ENCODE data around the gene CP. TPM values are rescaled to one million over a fixed set of nuclear protein-coding genes. Genes with fewer than 3 reads are reported as not detected.

The CP gene
- total and polyA plus RNA-seq, 2 of the 13 experiments (the other 11 are each of a cell fraction or from before 2014, with no cell fraction given): 42.6 to 789 TPM

- TF ChIP-seq ZNF207 (IDR thresholded peaks at IDR 0.05; ENCODE audit: borderline replicate concordance) (no peak), MZF1 (CRISPR knock-in tag; IDR thresholded peaks at IDR 0.05; ENCODE audit: borderline replicate concordance) (no peak), ZNF773 (CRISPR knock-in tag; IDR thresholded peaks at IDR 0.05; ENCODE audit: borderline replicate concordance) (no peak), ZNF782 (CRISPR knock-in tag; IDR thresholded peaks at IDR 0.05; ENCODE audit: borderline replicate concordance) (no peak), SAP130 (CRISPR knock-in tag; IDR thresholded peaks at IDR 0.05; ENCODE audit: low read depth) (peak; percentile 81), SALL1 (CRISPR knock-in tag; IDR thresholded peaks at IDR 0.05) (peak; percentile 82; the same call in 1 of the 2 replicates), KAT8 (CRISPR knock-in tag; IDR thresholded peaks at IDR 0.05) (peak; percentile 60; the same call in 1 of the 2 replicates), KDM6A (CRISPR knock-in tag; IDR thresholded peaks at IDR 0.05; ENCODE audit: low read depth) (peak; percentile 80), ZNF143 (CRISPR knock-in tag; IDR thresholded peaks at IDR 0.05) (no peak), GTF2F1 (IDR thresholded peaks at IDR 0.05; ENCODE audit: low read length) (no peak), TCF12 (IDR thresholded peaks at IDR 0.05) (no peak), TCF12 (CRISPR knock-in tag; IDR thresholded peaks at IDR 0.05) (peak; percentile 52; the same call in 1 of the 2 replicates), ZNF350 (CRISPR knock-in tag; IDR thresholded peaks at IDR 0.05; ENCODE audit: borderline replicate concordance, low read depth) (no peak), ZNF580 (CRISPR knock-in tag; IDR thresholded peaks at IDR 0.05; ENCODE audit: borderline replicate concordance, low read depth) (no peak), NR1H2 (CRISPR knock-in tag; IDR thresholded peaks at IDR 0.05; ENCODE audit: borderline replicate concordance, low read depth) (no peak), ZNF891 (CRISPR knock-in tag; IDR thresholded peaks at IDR 0.05) (no peak), ARNT (IDR thresholded peaks at IDR 0.05) (no peak), CENPBD1 (CRISPR knock-in tag; IDR thresholded peaks at IDR 0.05; ENCODE audit: borderline replicate concordance, low read depth) (no peak), ISX (CRISPR knock-in tag; conservative IDR thresholded peaks at IDR 0.05) (no peak)
- TF ChIP-seq, protein P1, sequence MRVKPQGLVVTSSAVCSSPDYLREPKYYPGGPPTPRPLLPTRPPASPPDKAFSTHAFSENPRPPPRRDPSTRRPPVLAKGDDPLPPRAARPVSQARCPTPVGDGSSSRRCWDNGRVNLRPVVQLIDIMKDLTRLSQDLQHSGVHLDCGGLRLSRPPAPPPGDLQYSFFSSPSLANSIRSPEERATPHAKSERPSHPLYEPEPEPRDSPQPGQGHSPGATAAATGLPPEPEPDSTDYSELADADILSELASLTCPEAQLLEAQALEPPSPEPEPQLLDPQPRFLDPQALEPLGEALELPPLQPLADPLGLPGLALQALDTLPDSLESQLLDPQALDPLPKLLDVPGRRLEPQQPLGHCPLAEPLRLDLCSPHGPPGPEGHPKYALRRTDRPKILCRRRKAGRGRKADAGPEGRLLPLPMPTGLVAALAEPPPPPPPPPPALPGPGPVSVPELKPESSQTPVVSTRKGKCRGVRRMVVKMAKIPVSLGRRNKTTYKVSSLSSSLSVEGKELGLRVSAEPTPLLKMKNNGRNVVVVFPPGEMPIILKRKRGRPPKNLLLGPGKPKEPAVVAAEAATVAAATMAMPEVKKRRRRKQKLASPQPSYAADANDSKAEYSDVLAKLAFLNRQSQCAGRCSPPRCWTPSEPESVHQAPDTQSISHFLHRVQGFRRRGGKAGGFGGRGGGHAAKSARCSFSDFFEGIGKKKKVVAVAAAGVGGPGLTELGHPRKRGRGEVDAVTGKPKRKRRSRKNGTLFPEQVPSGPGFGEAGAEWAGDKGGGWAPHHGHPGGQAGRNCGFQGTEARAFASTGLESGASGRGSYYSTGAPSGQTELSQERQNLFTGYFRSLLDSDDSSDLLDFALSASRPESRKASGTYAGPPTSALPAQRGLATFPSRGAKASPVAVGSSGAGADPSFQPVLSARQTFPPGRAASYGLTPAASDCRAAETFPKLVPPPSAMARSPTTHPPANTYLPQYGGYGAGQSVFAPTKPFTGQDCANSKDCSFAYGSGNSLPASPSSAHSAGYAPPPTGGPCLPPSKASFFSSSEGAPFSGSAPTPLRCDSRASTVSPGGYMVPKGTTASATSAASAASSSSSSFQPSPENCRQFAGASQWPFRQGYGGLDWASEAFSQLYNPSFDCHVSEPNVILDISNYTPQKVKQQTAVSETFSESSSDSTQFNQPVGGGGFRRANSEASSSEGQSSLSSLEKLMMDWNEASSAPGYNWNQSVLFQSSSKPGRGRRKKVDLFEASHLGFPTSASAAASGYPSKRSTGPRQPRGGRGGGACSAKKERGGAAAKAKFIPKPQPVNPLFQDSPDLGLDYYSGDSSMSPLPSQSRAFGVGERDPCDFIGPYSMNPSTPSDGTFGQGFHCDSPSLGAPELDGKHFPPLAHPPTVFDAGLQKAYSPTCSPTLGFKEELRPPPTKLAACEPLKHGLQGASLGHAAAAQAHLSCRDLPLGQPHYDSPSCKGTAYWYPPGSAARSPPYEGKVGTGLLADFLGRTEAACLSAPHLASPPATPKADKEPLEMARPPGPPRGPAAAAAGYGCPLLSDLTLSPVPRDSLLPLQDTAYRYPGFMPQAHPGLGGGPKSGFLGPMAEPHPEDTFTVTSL (CRISPR knock-in tag; IDR thresholded peaks at IDR 0.05; ENCODE audit: borderline replicate concordance): peak; percentile 89
- TF ChIP-seq, protein P2, sequence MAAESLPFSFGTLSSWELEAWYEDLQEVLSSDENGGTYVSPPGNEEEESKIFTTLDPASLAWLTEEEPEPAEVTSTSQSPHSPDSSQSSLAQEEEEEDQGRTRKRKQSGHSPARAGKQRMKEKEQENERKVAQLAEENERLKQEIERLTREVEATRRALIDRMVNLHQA (CRISPR knock-in tag; IDR thresholded peaks at IDR 0.05): peak; percentile 37; the same call in 1 of the 2 replicates
- TF ChIP-seq, protein P3, sequence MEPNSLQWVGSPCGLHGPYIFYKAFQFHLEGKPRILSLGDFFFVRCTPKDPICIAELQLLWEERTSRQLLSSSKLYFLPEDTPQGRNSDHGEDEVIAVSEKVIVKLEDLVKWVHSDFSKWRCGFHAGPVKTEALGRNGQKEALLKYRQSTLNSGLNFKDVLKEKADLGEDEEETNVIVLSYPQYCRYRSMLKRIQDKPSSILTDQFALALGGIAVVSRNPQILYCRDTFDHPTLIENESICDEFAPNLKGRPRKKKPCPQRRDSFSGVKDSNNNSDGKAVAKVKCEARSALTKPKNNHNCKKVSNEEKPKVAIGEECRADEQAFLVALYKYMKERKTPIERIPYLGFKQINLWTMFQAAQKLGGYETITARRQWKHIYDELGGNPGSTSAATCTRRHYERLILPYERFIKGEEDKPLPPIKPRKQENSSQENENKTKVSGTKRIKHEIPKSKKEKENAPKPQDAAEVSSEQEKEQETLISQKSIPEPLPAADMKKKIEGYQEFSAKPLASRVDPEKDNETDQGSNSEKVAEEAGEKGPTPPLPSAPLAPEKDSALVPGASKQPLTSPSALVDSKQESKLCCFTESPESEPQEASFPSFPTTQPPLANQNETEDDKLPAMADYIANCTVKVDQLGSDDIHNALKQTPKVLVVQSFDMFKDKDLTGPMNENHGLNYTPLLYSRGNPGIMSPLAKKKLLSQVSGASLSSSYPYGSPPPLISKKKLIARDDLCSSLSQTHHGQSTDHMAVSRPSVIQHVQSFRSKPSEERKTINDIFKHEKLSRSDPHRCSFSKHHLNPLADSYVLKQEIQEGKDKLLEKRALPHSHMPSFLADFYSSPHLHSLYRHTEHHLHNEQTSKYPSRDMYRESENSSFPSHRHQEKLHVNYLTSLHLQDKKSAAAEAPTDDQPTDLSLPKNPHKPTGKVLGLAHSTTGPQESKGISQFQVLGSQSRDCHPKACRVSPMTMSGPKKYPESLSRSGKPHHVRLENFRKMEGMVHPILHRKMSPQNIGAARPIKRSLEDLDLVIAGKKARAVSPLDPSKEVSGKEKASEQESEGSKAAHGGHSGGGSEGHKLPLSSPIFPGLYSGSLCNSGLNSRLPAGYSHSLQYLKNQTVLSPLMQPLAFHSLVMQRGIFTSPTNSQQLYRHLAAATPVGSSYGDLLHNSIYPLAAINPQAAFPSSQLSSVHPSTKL (CRISPR knock-in tag; IDR thresholded peaks at IDR 0.05): peak; percentile 96
Measured at GRCh38 chr3:149214702-149215101, 6.9 kb downstream of the CP start (continued).

All from HepG2 (cell line).